WERI-Rb-1 (cell line): ENCODE data around the gene FAIM2.

Source experiments
- DNase-seq: peaks from one replicate; pipeline ENCODE4 v3.0.0-alpha.2; 2020
- H3K27ac ChIP-seq: fragments of 250-450 bp; sonication (Bioruptor Pico); 2 replicates; pipeline ENCODE4 v1.5.1; 2020; ENCODE audit warnings: mild to moderate bottlenecking, moderate library complexity
- H3K27me3 ChIP-seq: fragments of 250-450 bp; sonication (Bioruptor Pico); 2 replicates; pipeline ENCODE4 v1.5.1; 2021; ENCODE audit warnings: mild to moderate bottlenecking, low read depth, moderate library complexity; ENCODE audit not compliant: insufficient read depth, severe bottlenecking
- H3K36me3 ChIP-seq: fragments of 250-450 bp; sonication (Bioruptor Pico); 2 replicates; pipeline ENCODE4 v1.5.1; 2020; ENCODE audit warnings: mild to moderate bottlenecking, moderate library complexity
- H3K4me3 ChIP-seq: 2 replicates; pipeline ENCODE4 v1.5.1; 2011; ENCODE audit warnings: low read depth, mild to moderate bottlenecking, control low read depth, low read length
- H3K9me3 ChIP-seq: fragments of 250-450 bp; sonication (Bioruptor Pico); 2 replicates; pipeline ENCODE4 v1.5.1; 2021; ENCODE audit warnings: mild to moderate bottlenecking, moderate library complexity; ENCODE audit not compliant: severe bottlenecking
- CTCF ChIP-seq: IDR thresholded peaks from 2 replicates; pipeline ENCODE4 v1.5.1; 2011; ENCODE audit warnings: low read depth, mild to moderate bottlenecking, control low read depth, inconsistent platforms, low read length

FAIM2 gene

DNA sequence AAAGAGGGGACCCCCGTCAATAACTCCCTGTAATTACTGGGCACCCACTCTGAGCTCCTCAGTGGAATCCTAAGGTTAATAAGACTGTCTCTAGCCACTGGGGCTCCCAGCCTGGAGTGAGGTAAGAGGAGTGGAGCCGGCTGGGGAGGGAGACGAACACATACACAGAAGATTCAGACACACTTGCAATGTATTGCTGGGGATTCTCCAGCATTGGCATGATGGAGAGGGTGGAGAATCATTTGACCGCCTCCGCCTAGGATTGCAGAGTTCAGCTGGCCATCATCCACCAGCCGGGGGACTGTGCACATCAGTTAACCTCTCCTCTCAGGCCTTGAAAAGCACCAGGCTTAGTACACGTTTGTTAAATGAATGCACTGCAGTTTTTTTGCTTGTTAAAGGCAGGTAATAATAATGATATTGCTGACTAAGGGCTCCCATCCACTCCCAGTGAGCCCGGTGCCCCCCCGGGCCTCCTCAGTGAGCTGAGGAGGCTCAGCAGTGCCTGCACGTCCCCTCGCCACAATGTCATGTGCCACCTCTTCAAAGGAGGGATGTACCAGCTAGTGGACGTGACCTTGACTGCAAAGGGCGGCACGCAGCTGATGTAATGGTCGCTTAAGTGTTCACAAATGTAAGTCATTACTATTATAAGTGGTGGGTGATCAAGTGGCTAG is 20.3 kb upstream of the FAIM2 start:
- no peak for TF ChIP-seq CTCF
- no peaks in the 10 kb centered on the region for H3K27me3 ChIP-seq
- H3K9me3 ChIP-seq: no peaks in the 10 kb centered on the region
- H3K4me3 ChIP-seq: no peak overlapping the region
- no peak for DNase-seq
- H3K36me3 ChIP-seq: no peaks in the 10 kb centered on the region
- H3K27ac ChIP-seq: no peak overlapping the region

- no peaks in the 10 kb centered on the region for H3K27me3 ChIP-seq
- H3K27ac ChIP-seq: no peak overlapping the region
- H3K36me3 ChIP-seq: no peaks in the 10 kb centered on the region
- H3K9me3 ChIP-seq: no peaks in the 10 kb centered on the region
- no peak for TF ChIP-seq CTCF
- DNase-seq: no peak
- H3K4me3 ChIP-seq: no peak overlapping the region
Measured at GRCh38 chr12:49923035-49923644, 19.4 kb upstream of the FAIM2 start.

DNA sequence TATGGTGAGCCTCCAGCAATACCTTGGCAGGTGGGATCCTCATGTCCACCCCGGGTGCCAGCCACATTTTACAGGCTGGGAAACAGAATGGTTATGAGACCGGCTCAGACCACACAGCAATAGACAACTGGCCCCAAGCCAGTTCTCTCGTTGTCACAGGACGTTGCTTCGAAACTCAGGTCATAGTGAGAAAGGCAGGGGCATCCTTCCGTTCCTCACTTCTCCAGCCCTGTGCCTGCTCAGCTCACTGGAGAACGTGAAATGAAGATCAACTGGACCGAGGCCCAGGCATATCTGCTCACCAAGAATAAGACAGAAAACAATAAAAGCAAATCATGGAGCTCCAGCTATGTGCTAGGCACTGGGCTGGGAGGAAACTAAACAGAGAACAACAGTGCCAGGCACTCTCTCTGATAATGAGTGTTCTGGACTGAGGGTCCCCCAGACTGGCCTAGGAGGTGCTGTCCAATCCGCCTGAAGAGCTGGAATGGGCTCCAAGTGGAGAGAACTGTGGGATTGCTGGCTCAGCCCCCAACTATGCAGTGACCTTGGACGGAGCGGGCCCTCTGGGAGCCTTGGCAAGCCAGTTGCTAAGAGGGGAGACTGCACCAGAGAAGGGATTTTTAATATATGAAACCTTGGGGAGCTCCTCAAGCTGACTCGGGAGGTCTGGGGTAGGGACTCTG is 18.8 kb upstream of the FAIM2 start:
- no peak overlapping the region for H3K4me3 ChIP-seq
- no peaks in the 10 kb centered on the region for H3K36me3 ChIP-seq
- TF ChIP-seq CTCF: no peak
- no peaks in the 10 kb centered on the region for H3K27me3 ChIP-seq
- no peak for DNase-seq
- no peak overlapping the region for H3K27ac ChIP-seq
- H3K9me3 ChIP-seq: no peaks in the 10 kb centered on the region

- H3K4me3 ChIP-seq: no peak overlapping the region
- H3K36me3 ChIP-seq: no peaks in the 10 kb centered on the region
- no peak for DNase-seq
- TF ChIP-seq CTCF: no peak
- H3K27ac ChIP-seq: no peak overlapping the region
- H3K27me3 ChIP-seq: no peaks in the 10 kb centered on the region
- no peaks in the 10 kb centered on the region for H3K9me3 ChIP-seq
Measured at GRCh38 chr12:49921936-49922335, 18.2 kb upstream of the FAIM2 start.

DNA sequence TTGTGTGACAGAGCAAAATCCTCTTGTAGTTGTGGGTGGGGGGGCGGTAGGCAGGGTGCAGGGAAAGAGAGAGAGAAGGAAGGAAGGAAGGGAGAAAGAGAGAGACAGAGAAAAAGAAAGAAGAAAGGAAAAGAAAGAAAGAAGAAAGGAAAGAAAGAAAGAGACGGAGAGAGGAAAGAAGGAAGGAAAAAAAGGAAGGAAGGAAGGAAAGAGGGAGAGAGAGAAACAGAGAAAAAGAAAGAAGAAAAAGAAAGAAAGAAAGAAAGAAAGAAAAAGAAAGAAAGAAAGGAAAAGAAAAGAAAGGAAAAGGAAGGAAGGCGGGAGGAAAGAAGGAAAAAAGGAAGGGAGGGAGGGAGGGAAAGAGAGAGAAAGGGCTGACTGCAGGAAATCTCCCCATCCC is 17.6 kb upstream of the FAIM2 start:
- Histone ChIP-seq H3K9me3 (no peaks in the 10 kb centered on the region), H3K4me3 (no peak overlapping the region), H3K27ac (no peak overlapping the region), H3K36me3 (no peaks in the 10 kb centered on the region), H3K27me3 (no peaks in the 10 kb centered on the region)
- no peak for DNase-seq
- TF ChIP-seq CTCF: no peak
